HG03045 (cell line): ENCODE measurements around the gene ARID3B.
"Not testable (repeated sequence)": the region's sequence is repeated elsewhere in the genome, so short reads cannot be mapped to it uniquely, and the experiment has no call there.

Experiments
- ATAC-seq: cut with Tn5 transposase; IDR thresholded peaks from one replicate; pipeline ENCODE4 v1.9.1; 2021; ENCODE audit warnings: mild to moderate bottlenecking, moderate library complexity; ENCODE audit not compliant: unreplicated experiment

The ARID3B gene

GRCh38 chr15:74535388-74536084, 5.5 kb upstream of the ARID3B start:
- no peak for ATAC-seq

- ATAC-seq = no peak
These were observed 3.3 kb upstream of the ARID3B start for GRCh38 chr15:74537736-74538135.

GRCh38 chr15:74539521-74539920, 1.5 kb upstream of the ARID3B start:
- not testable (repeated sequence) for ATAC-seq

- ATAC-seq = no peak
These were observed 759 bp upstream of the ARID3B start for GRCh38 chr15:74540161-74540760.

GRCh38 chr15:74541494-74542165, 610 bp downstream of the ARID3B start:
- ATAC-seq = no peak

- no peak for ATAC-seq
These were observed 1.4 kb downstream of the ARID3B start for GRCh38 chr15:74542166-74543042.

GRCh38 chr15:74543043-74543422, 2.0 kb downstream of the ARID3B start:
- no peak for ATAC-seq

- ATAC-seq = no peak
These were observed 2.6 kb downstream of the ARID3B start for GRCh38 chr15:74543583-74543982.

- no peak for ATAC-seq
These were observed 4.1 kb downstream of the ARID3B start for GRCh38 chr15:74545086-74545485.

GRCh38 chr15:74545776-74546656, 5.0 kb downstream of the ARID3B start:
- peak; percentile 70 for ATAC-seq

- no peak for ATAC-seq
These were observed 6.6 kb downstream of the ARID3B start for GRCh38 chr15:74547616-74548015.

- no peak for ATAC-seq
These were observed 7.2 kb downstream of the ARID3B start for GRCh38 chr15:74548241-74548640.

- ATAC-seq = no peak
These were observed 8.8 kb downstream of the ARID3B start for GRCh38 chr15:74549816-74550215.

GRCh38 chr15:74551714-74552113, 10.7 kb downstream of the ARID3B start:
- ATAC-seq = no peak

GRCh38 chr15:74552773-74553441, 11.9 kb downstream of the ARID3B start:
- no peak for ATAC-seq

- ATAC-seq = no peak
These were observed 14.2 kb downstream of the ARID3B start for GRCh38 chr15:74555192-74555591.

GRCh38 chr15:74558706-74559105, 17.7 kb downstream of the ARID3B start:
- ATAC-seq = no peak

- ATAC-seq = no peak
These were observed 22.4 kb downstream of the ARID3B start for GRCh38 chr15:74563442-74563841.

- no peak for ATAC-seq
These were observed 23.2 kb downstream of the ARID3B start for GRCh38 chr15:74564182-74564581.
